Ectodermal cell (in vitro differentiated cells): ENCODE measurements around the gene GKAP1.
"Not testable (repeated sequence)": the region's sequence is repeated elsewhere in the genome, so short reads cannot be mapped to it uniquely, and the experiment has no call there.

Experiments
- H3K27ac ChIP-seq: 2 replicates; pipeline ENCODE4 v1.7.0; 2013; ENCODE audit warnings: mild to moderate bottlenecking, low read depth, low read length; ENCODE audit not compliant: insufficient read depth, poor library complexity, severe bottlenecking
- H3K27me3 ChIP-seq: 2 replicates; pipeline ENCODE4 v1.7.0; 2013; ENCODE audit warnings: mild to moderate bottlenecking, low read length; ENCODE audit not compliant: insufficient read depth, control insufficient read depth, poor library complexity, severe bottlenecking
- H3K36me3 ChIP-seq: one replicate; pipeline ENCODE4 v1.7.0; 2013; ENCODE audit warnings: low read length; ENCODE audit not compliant: control insufficient read depth, insufficient read depth
- H3K4me1 ChIP-seq: one replicate; pipeline ENCODE4 v1.7.0; 2013; ENCODE audit warnings: low read length; ENCODE audit not compliant: control insufficient read depth, insufficient read depth
- H3K4me3 ChIP-seq: 2 replicates; pipeline ENCODE4 v1.7.0; 2013; ENCODE audit warnings: low read depth, low read length, control low read depth; ENCODE audit not compliant: insufficient read depth
- H3K9me3 ChIP-seq: 2 replicates; pipeline ENCODE4 v1.7.0; 2013; ENCODE audit warnings: mild to moderate bottlenecking, low read length, moderate library complexity; ENCODE audit not compliant: control insufficient read depth
- WGBS, 2 experiments: methylation state at CpG; one replicate each; pipeline ENCODE4 v1.1.7; 2013; ENCODE audit warnings: missing lambda C conversion rate in 2 of 2; 5-methylcytosine and 5-hydroxymethylcytosine counted together

The GKAP1 gene

GRCh38 chr9:83733739-83734138 is 83.8 kb downstream of the GKAP1 start:
- Histone ChIP-seq H3K27ac (no peak overlapping the region), H3K9me3 (no peaks in the 10 kb centered on the region), H3K27me3 (no peaks in the 10 kb centered on the region), H3K4me1 (no peaks in the 10 kb centered on the region), H3K4me3 (no peak overlapping the region), H3K36me3 (peaks cover 3% of the 10 kb centered on the region)
- WGBS, 2 experiments: 92 to 94% methylated on average over 4 of the region's 4 CpGs

GRCh38 chr9:83728591-83729368 is 88.8 kb downstream of the GKAP1 start:
- H3K27me3 ChIP-seq, H3K4me1 ChIP-seq, H3K27ac ChIP-seq, H3K36me3 ChIP-seq, H3K9me3 ChIP-seq, H3K4me3 ChIP-seq: not testable (repeated sequence)
- WGBS, 2 experiments: 96% methylated on average over 7 to 10 of the region's 22 CpGs

GRCh38 chr9:83724436-83724835 is 93.1 kb downstream of the GKAP1 start:
- no peak overlapping the region for H3K27ac ChIP-seq
- H3K4me1 ChIP-seq: no peaks in the 10 kb centered on the region
- no peaks in the 10 kb centered on the region for H3K36me3 ChIP-seq
- H3K9me3 ChIP-seq: no peaks in the 10 kb centered on the region
- H3K27me3 ChIP-seq: no peaks in the 10 kb centered on the region
- H3K4me3 ChIP-seq: no peak overlapping the region

- no peaks in the 10 kb centered on the region for H3K4me1 ChIP-seq
- H3K4me3 ChIP-seq: no peak overlapping the region
- no peaks in the 10 kb centered on the region for H3K36me3 ChIP-seq
- H3K27me3 ChIP-seq: no peaks in the 10 kb centered on the region
- H3K9me3 ChIP-seq: no peaks in the 10 kb centered on the region
- WGBS, 2 experiments: 87 to 88% methylated on average over 1 to 2 of the region's 2 CpGs
- no peak overlapping the region for H3K27ac ChIP-seq
Measured at GRCh38 chr9:83722726-83723495, 94.7 kb downstream of the GKAP1 start.

- H3K4me1 ChIP-seq: no peaks in the 10 kb centered on the region
- H3K36me3 ChIP-seq: no peaks in the 10 kb centered on the region
- no peaks in the 10 kb centered on the region for H3K9me3 ChIP-seq
- H3K27ac ChIP-seq: no peak overlapping the region
- no peak overlapping the region for H3K4me3 ChIP-seq
- no peaks in the 10 kb centered on the region for H3K27me3 ChIP-seq
Measured at GRCh38 chr9:83721509-83721908, 96.1 kb downstream of the GKAP1 start.

- Histone ChIP-seq H3K27me3 (no peaks in the 10 kb centered on the region), H3K4me3 (no peak overlapping the region), H3K9me3 (no peaks in the 10 kb centered on the region), H3K4me1 (no peaks in the 10 kb centered on the region), H3K27ac (no peak overlapping the region), H3K36me3 (no peaks in the 10 kb centered on the region)
Measured at GRCh38 chr9:83715794-83716193, 101.8 kb downstream of the GKAP1 start.

GRCh38 chr9:83715221-83715620 is 102.3 kb downstream of the GKAP1 start:
- Histone ChIP-seq H3K4me3 (no peak overlapping the region), H3K4me1 (no peaks in the 10 kb centered on the region), H3K9me3 (no peaks in the 10 kb centered on the region), H3K36me3 (no peaks in the 10 kb centered on the region), H3K27me3 (no peaks in the 10 kb centered on the region), H3K27ac (no peak overlapping the region)
- 97 to 98% methylated on average over 1 of the region's 1 CpG for WGBS, 2 experiments

- H3K9me3 ChIP-seq: no peaks in the 10 kb centered on the region
- no peaks in the 10 kb centered on the region for H3K36me3 ChIP-seq
- H3K4me3 ChIP-seq: no peak overlapping the region
- 90 to 91% methylated on average over 3 of the region's 3 CpGs for WGBS, 2 experiments
- H3K4me1 ChIP-seq: no peaks in the 10 kb centered on the region
- H3K27me3 ChIP-seq: no peaks in the 10 kb centered on the region
- no peak overlapping the region for H3K27ac ChIP-seq
Measured at GRCh38 chr9:83714329-83714728, 103.2 kb downstream of the GKAP1 start.

- Histone ChIP-seq H3K36me3 (peaks cover 8% of the 10 kb centered on the region), H3K27me3 (no peaks in the 10 kb centered on the region), H3K9me3 (no peaks in the 10 kb centered on the region), H3K27ac (peak overlapping the region; percentile 96), H3K4me1 (peaks cover 3% of the 10 kb centered on the region), H3K4me3 (peak overlapping the region; percentile 63)
- 18 to 21% methylated on average over 20 of the region's 20 CpGs for WGBS, 2 experiments
Measured at GRCh38 chr9:83708515-83709158, 108.9 kb downstream of the GKAP1 start.

GRCh38 chr9:83707768-83708514 is 109.6 kb downstream of the GKAP1 start, which contains the start of gene UBQLN1:
TSS of gene UBQLN1 (minus strand) at chr9:83707958. CDS start at chr9:83707679, 279 bp downstream.
- WGBS, 2 experiments: 0% methylated on average over 67 of the region's 67 CpGs
- Histone ChIP-seq H3K4me3 (peak within 1 kb of the TSS; percentile 63), H3K27me3 (no peaks in the 10 kb centered on the region), H3K9me3 (no peaks in the 10 kb centered on the region), H3K36me3 (peaks cover 8% of the 10 kb centered on the region), H3K27ac (peak within 1 kb of the TSS; percentile 96), H3K4me1 (peaks cover 3% of the 10 kb centered on the region)
